Caco-2 (cell line): ENCODE measurements around the gene ANO8. TPM values are rescaled to one million over a fixed set of nuclear protein-coding genes. Genes with fewer than 3 reads are reported as not detected.
A peak's percentile ranks its signal among the peaks of the same experiment; 100 is the strongest.

Source experiments
- BruUV-seq: library from RNA; stranded (reverse); fragments of 400-500 nt; replicated peaks from 2 replicates; lab custom pipeline; 2021; lab: Mats Ljungman, UMichigan
- CTCF ChIA-PET: fragments of 300-600 bp; sonication (Branson Sonifier 250); formaldehyde crosslinking; loops from one replicate; lab custom pipeline; 2022; ENCODE audit warnings: antibody characterized with exemption; lab: Charles Lee
- POLR2A ChIA-PET: fragments of 300-600 bp; sonication (Branson Sonifier 250); formaldehyde crosslinking; loops from one replicate; lab custom pipeline; 2022; ENCODE audit warnings: antibody characterized with exemption; lab: Charles Lee
- DNase-seq, 2 experiments: peaks; one replicate each; pipeline versions ENCODE4 v3.0.0 to v3.0.0-alpha.2; 2020 to 2022
- H3K27me3 ChIP-seq: replicated peaks from 2 replicates; pipeline ENCODE4 v1.6.0; 2011; ENCODE audit warnings: low read length; ENCODE audit not compliant: control insufficient read depth, insufficient read depth
- H3K36me3 ChIP-seq: 2 replicates; pipeline ENCODE4 v1.5.1; 2011; ENCODE audit warnings: low read length; ENCODE audit not compliant: control insufficient read depth, insufficient read depth
- H3K4me1 ChIP-seq: fragments of 250-450 bp; sonication (Bioruptor Pico); 2 replicates; pipeline ENCODE4 v1.5.1; 2020; ENCODE audit warnings: mild to moderate bottlenecking
- H3K4me3 ChIP-seq: 2 replicates; pipeline ENCODE4 v1.5.1; 2011; ENCODE audit warnings: low read depth, mild to moderate bottlenecking, control low read depth, low read length
- H3K9me3 ChIP-seq: fragments of 250-450 bp; sonication (Bioruptor Pico); 2 replicates; pipeline ENCODE4 v1.5.1; 2020; ENCODE audit warnings: mild to moderate bottlenecking, moderate library complexity
- H3K27ac Mint-ChIP-seq: one replicate; pipeline ENCODE4 v1.8.0; 2022; ENCODE audit warnings: mixed read lengths; ENCODE audit not compliant: unreplicated experiment
- H3K27me3 Mint-ChIP-seq: one replicate; pipeline ENCODE4 v1.8.0; 2022; ENCODE audit warnings: mixed read lengths; ENCODE audit not compliant: insufficient read depth, unreplicated experiment
- H3K36me3 Mint-ChIP-seq: one replicate; pipeline ENCODE4 v1.8.0; 2022; ENCODE audit warnings: mild to moderate bottlenecking, mixed read lengths; ENCODE audit not compliant: insufficient read depth, unreplicated experiment
- H3K4me1 Mint-ChIP-seq: one replicate; pipeline ENCODE4 v1.8.0; 2022; ENCODE audit warnings: low read depth, mixed read lengths; ENCODE audit not compliant: unreplicated experiment
- H3K4me3 Mint-ChIP-seq: one replicate; pipeline ENCODE4 v1.8.0; 2022; ENCODE audit warnings: mild to moderate bottlenecking, moderate library complexity, mixed read lengths; ENCODE audit not compliant: unreplicated experiment
- H3K9me3 Mint-ChIP-seq: one replicate; pipeline ENCODE4 v1.8.0; 2022; ENCODE audit warnings: mixed read lengths; ENCODE audit not compliant: unreplicated experiment
- CTCF ChIP-seq, 2 experiments: fragments of 200-600 bp in 1 of 2; IDR thresholded peaks; 1 replicate in 1 of 2; 2 replicates in 1 of 2; pipeline versions ENCODE4 v1.5.1 to v1.8.0; 2011 to 2022; ENCODE audit warnings: antibody characterized with exemption in 1 of 2, control low read depth in 1 of 2, inconsistent platforms in 1 of 2, low read depth in 1 of 2, low read length in 1 of 2, mild to moderate bottlenecking in 1 of 2, moderate library complexity in 1 of 2; ENCODE audit not compliant: insufficient read depth in 1 of 2, severe bottlenecking in 1 of 2, unreplicated experiment in 1 of 2
- intact Hi-C: fragments of 100-400 bp; cut with micrococcal nuclease; formaldehyde crosslinking; loops from one replicate; pipeline ENCODE4 v1.10.0; 2022; ENCODE audit not compliant: unreplicated experiment
- total RNA-seq: library from RNA; stranded (reverse); gene quantifications from 2 replicates; pipeline ENCODE4 v1.2.3, GENCODE V29; 2022

ANO8 gene
- total RNA-seq, 1 experiment from 2014 or later = 11.5 TPM

DNA sequence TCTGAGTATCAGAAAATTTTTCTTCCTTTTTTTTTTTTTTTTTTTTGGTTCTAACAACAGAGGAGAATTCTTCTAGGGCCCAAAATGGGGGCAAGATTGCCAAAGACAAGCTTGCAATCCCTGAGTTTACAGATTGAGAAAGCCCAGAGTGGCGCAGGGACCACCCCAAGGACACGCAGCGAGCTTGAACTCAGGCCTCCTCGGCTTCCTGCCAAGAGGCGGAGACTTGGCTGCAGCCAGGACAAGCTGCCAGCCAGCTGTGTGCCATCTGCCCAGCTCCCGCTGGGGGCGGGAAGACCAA, 29.5 kb downstream of the ANO8 start:
- H3K27ac Mint-ChIP-seq = no peak overlapping the region
- ChIA-PET CTCF (interaction anchor here (0.6 to 2.8 kb wide), 16 partner anchors 9 to 1194 kb away, joined by 3 to 44 read pairs (median 6); partner anchors contain the start of gene BABAM1), POLR2A (interaction anchor here (0.6 to 1.3 kb wide), 3 partner anchors 12 to 90 kb away, joined by 4 to 12 read pairs (median 5); partner anchors contain the start of gene USE1)
- H3K4me1 Mint-ChIP-seq = peaks cover 8% of the 10 kb centered on the region
- BruUV-seq = no TSS peak
- Histone ChIP-seq H3K9me3 (no peaks in the 10 kb centered on the region), H3K4me1 (peaks cover 16% of the 10 kb centered on the region), H3K4me3 (0 out of 2 replicates have a peak overlapping the region, but pooled peaks have one; percentile 0), H3K36me3 (no peaks in the 10 kb centered on the region), H3K27me3 (no peaks in the 10 kb centered on the region)
- intact Hi-C loops = loop anchor here (1.0 kb wide), 1 partner anchor 13 kb away; no protein-coding TSS in a partner anchor
- peaks cover 42% of the 10 kb centered on the region for H3K36me3 Mint-ChIP-seq
- no peaks in the 10 kb centered on the region for H3K27me3 Mint-ChIP-seq
- H3K9me3 Mint-ChIP-seq = no peaks in the 10 kb centered on the region
- no peak for TF ChIP-seq CTCF (IDR thresholded peaks at IDR 0.05; ENCODE audit: insufficient read depth in 1 of 2, low read depth in 1 of 2, low read length in 1 of 2, severe bottlenecking in 1 of 2, unreplicated experiment in 1 of 2)
- DNase-seq = no peak
- H3K4me3 Mint-ChIP-seq = peak overlapping the region; percentile 78

DNA sequence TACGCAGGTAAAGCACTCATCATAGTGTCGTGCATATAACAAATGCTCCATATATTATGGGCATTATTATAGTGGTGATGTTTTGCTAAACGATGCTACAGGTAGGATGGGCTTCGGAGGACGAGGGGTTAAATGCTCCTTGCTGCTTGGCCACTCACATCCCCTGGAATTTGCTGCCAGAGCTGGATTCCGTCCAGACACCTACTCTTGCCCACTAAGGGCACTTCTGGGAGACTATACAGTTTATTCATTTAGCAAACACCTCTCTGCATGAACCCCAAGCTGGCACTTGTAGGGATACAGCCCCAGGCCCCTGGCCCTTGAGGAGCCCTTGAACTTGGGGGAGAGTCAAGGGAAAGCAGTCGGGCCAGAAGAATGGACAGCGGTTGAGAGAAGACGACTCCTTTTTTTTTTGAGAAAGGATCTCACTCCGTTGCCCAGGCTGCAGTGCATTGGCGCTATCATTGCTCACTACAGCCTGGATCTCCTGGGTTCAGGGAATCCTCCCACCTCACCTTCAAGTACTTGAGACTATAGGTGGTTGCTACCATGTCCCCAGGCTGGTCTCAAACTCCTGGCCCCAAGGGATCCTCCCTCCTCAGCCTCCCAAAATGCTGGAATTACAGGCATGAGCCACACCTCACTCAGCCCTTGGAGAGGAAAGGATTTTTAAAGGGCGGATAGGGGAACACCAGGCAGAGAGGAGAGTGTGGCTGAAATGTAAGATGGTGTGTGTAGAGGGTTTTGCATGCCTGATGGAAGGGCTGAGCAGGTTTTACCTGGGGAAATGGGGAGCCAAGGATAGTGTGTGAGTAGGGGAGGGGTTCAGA, 30.1 kb downstream of the ANO8 start:
- no peak overlapping the region for H3K27ac Mint-ChIP-seq
- Histone ChIP-seq H3K27me3 (no peaks in the 10 kb centered on the region), H3K36me3 (no peaks in the 10 kb centered on the region), H3K4me3 (no peak overlapping the region), H3K4me1 (peaks cover 16% of the 10 kb centered on the region), H3K9me3 (no peaks in the 10 kb centered on the region)
- ChIA-PET CTCF (interaction anchor here (0.6 to 2.8 kb wide), 15 partner anchors 9 to 1194 kb away, joined by 3 to 44 read pairs (median 6); partner anchors contain the start of gene BABAM1), POLR2A (interaction anchor here (0.6 to 1.3 kb wide), 3 partner anchors 12 to 89 kb away, joined by 4 to 12 read pairs (median 5); partner anchors contain the start of gene USE1)
- intact Hi-C loops = loop anchor here (1.0 kb wide), 1 partner anchor 12 kb away; no protein-coding TSS in a partner anchor
- H3K4me1 Mint-ChIP-seq = peaks cover 8% of the 10 kb centered on the region
- H3K4me3 Mint-ChIP-seq = peak overlapping the region; percentile 78
- no peak for TF ChIP-seq CTCF (IDR thresholded peaks at IDR 0.05; ENCODE audit: insufficient read depth in 1 of 2, low read depth in 1 of 2, low read length in 1 of 2, severe bottlenecking in 1 of 2, unreplicated experiment in 1 of 2)
- no peaks in the 10 kb centered on the region for H3K9me3 Mint-ChIP-seq
- peaks cover 40% of the 10 kb centered on the region for H3K36me3 Mint-ChIP-seq
- no TSS peak for BruUV-seq
- DNase-seq = no peak
- H3K27me3 Mint-ChIP-seq = no peaks in the 10 kb centered on the region

- CTCF ChIA-PET = interaction anchor here (1.3 to 1.8 kb wide), 2 partner anchors 11 to 100 kb away, joined by 3 to 6 read pairs; no protein-coding TSS in a partner anchor
- TF ChIP-seq CTCF (IDR thresholded peaks at IDR 0.05; ENCODE audit: insufficient read depth in 1 of 2, low read depth in 1 of 2, low read length in 1 of 2, severe bottlenecking in 1 of 2, unreplicated experiment in 1 of 2) = no peak
- intact Hi-C loops = no loop called here
- Mint-ChIP-seq H3K4me1 (peaks cover 8% of the 10 kb centered on the region), H3K27me3 (no peaks in the 10 kb centered on the region), H3K9me3 (no peaks in the 10 kb centered on the region), H3K36me3 (peaks cover 33% of the 10 kb centered on the region), H3K4me3 (peak overlapping the region; percentile 69), H3K27ac (no peak overlapping the region)
- Histone ChIP-seq H3K4me1 (peaks cover 16% of the 10 kb centered on the region), H3K4me3 (no peak overlapping the region), H3K36me3 (no peaks in the 10 kb centered on the region), H3K27me3 (no peaks in the 10 kb centered on the region), H3K9me3 (no peaks in the 10 kb centered on the region)
- no peak for DNase-seq
- POLR2A ChIA-PET = no interaction called here
- BruUV-seq = no TSS peak
Measured at GRCh38 chr19:17303940-17304267, 30.8 kb downstream of the ANO8 start.
